Endothelial cell of umbilical vein (primary cell): ENCODE results near the gene ATG12.
"Not testable (repeated sequence)": the region's sequence is repeated elsewhere in the genome, so short reads cannot be mapped to it uniquely, and the experiment has no call there.

Experiments
- CTCF ChIP-seq, 2 donors: IDR thresholded peaks; 1 replicate in 1 of 2; 2 replicates in 1 of 2; pipeline ENCODE4 v1.5.1; 2011; ENCODE audit warnings: low read length in 2 of 2, mild to moderate bottlenecking in 2 of 2, moderate library complexity in 2 of 2, control low read depth in 1 of 2, inconsistent platforms in 1 of 2, low read depth in 1 of 2; ENCODE audit not compliant: insufficient read depth in 1 of 2; ENCODE audit errors: extremely low read depth in 1 of 2
- MAX ChIP-seq: IDR thresholded peaks from 2 replicates; pipeline ENCODE4 v1.6.1; 2011; ENCODE audit not compliant: insufficient read depth, insufficient read length

GRCh38 chr5:115877342-115877741 is 36.0 kb upstream of the ATG12 start:
- not testable (repeated sequence) for TF ChIP-seq MAX; CTCF (IDR thresholded peaks at IDR 0.05; ENCODE audit: extremely low read depth in 1 of 2, insufficient read depth in 1 of 2, low read depth in 1 of 2, low read length in 2 of 2)
